ENCODE results near the gene GPR34. TPM values are rescaled to one million over a fixed set of nuclear protein-coding genes. Genes with fewer than 3 reads are reported as not detected.
A peak's percentile ranks its signal among the peaks of the same experiment; 100 is the strongest.

GPR34 gene
- total and polyA plus RNA-seq, 11 donors = 1.3 to 18.4 (median 3.6) TPM

DNA sequence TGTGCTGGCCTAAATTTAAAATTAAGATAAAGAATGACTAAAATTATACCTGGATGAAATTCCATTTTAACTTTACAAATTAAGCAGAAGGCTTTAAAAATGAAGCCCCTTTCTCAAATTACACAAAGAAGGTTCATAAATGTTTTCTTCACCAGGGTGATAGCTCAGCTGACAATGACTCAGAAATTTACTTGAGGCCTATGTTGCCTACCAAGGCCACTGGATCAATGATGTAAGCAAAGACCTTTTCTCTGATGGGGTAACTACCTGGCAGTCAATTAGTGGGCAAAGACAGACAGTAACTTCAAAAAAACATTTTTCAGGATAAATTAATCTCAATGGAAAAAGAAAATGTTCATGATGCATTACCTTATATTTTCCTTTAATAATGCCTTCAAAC is 23.9 kb upstream of the GPR34 start:
- ATAC-seq = no peak
- intact Hi-C loops (cut with DNase I) = no loop called here

DNA sequence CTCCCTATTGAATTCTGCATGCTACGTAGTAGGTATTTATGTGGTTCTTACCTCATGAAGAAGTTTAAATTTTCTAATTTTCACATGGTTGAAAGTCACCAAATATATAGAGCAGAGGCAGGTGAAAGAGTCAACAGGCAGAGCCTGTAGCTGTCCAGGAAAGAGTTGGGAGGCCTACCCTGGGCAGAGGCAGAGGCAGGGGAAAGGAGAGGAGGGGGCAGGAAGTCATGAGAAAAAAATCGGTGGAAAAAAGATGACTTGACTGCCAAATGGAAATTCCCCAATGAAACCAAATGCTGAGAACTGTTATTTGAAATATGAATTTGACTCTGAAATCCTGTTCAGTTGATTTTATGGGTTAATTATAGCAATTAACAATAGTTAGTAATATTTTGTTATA is 23.1 kb upstream of the GPR34 start:
- DNase-seq (no peak), ATAC-seq (no peak)
- H3K27me3 ChIP-seq = no peaks in the 10 kb centered on the region
- no peak overlapping the region for H3K4me3 ChIP-seq
- peak overlapping the region in 1 of 12 donors; percentile 38 for H3K27ac ChIP-seq
- intact Hi-C loops (cut with DNase I) = no loop called here
- WGBS, 4 donors = 55 to 68% (median 63%) methylated on average over 2 of the region's 2 CpGs
- H3K4me1 ChIP-seq = peaks cover 0 to 26% (median 8%) of the 10 kb centered on the region in 12 donors
- H3K36me3 ChIP-seq = peaks cover 0 to 3% (median 0%) of the 10 kb centered on the region in 9 donors
- TF ChIP-seq POLR2A (IDR thresholded peaks at IDR 0.05) = no peak
- TF ChIP-seq CTCF (IDR thresholded peaks at IDR 0.05) = no peak
- H3K9me3 ChIP-seq = no peaks in the 10 kb centered on the region

More for the DNA sequence above, 23.9 kb upstream of the GPR34 start:
- H3K36me3 ChIP-seq = peaks cover 0 to 7% (median 0%) of the 10 kb centered on the region in 9 donors
- H3K27ac ChIP-seq = no peak overlapping the region
- H3K27me3 ChIP-seq = no peaks in the 10 kb centered on the region
- H3K4me3 ChIP-seq = no peak overlapping the region
- H3K4me1 ChIP-seq = peaks cover 0 to 26% (median 8%) of the 10 kb centered on the region in 12 donors
- TF ChIP-seq CTCF (IDR thresholded peaks at IDR 0.05) = no peak
- TF ChIP-seq POLR2A (IDR thresholded peaks at IDR 0.05) = no peak
- no peaks in the 10 kb centered on the region for H3K9me3 ChIP-seq
- no peak for DNase-seq

DNA sequence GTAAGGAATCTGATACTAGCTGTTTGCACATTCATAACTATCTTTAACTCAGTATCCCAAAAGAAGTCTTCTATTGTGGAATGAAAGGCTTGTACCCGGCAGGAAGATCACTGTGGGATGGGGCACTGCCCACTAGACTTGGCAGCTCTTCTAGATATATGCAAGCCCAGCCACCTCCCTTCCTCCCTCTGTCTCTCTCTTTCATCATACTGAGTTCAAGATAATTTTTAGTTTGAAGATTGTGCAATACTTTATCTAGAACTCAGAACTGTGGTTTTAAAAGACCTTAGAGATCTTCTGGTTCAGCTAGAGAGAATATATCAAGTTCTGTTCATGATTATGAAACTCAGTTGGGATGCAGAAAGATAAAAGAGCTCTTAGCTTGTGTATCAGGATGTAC is 22.5 kb upstream of the GPR34 start:
- Histone ChIP-seq H3K4me1 (peaks cover 0 to 26% (median 8%) of the 10 kb centered on the region in 12 donors), H3K9me3 (no peaks in the 10 kb centered on the region), H3K4me3 (no peak overlapping the region), H3K27ac (peak overlapping the region in 2 of 12 donors; percentile 19 to 38), H3K36me3 (peaks cover 0 to 3% (median 0%) of the 10 kb centered on the region in 9 donors), H3K27me3 (no peaks in the 10 kb centered on the region)
- no peak for TF ChIP-seq CTCF (IDR thresholded peaks at IDR 0.05)
- no peak for TF ChIP-seq POLR2A (IDR thresholded peaks at IDR 0.05)
- 26 to 38% (median 33%) methylated on average over 1 of the region's 1 CpG for WGBS, 4 donors
- ATAC-seq = peak in 2 of 4 donors; percentile 39 to 63
- no peak for DNase-seq
- intact Hi-C loops (cut with DNase I) = no loop called here

DNA sequence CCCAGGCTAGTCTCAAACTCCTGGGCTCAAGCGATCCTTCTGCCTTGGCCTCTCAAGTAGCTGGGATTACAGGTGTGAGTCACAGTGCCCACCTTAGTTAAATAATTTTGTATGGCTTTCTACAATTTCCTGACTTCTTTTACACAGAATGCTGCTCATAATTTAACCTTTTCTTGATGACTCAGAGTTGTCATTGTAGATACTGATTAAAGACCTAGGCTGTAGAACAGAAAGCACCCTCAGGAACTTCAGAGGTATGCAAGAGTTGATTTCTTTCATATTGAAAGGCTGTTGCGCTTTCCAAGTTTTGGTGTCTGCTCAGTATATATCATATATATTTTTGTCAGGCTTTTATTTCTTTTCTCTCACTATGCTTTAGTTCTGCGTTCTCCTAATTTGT is 21.1 kb upstream of the GPR34 start:
- DNase-seq (no peak), ATAC-seq (no peak)
- Histone ChIP-seq H3K4me3 (no peak overlapping the region), H3K27ac (no peak overlapping the region), H3K4me1 (peaks cover 0 to 26% (median 8%) of the 10 kb centered on the region in 12 donors), H3K27me3 (no peaks in the 10 kb centered on the region), H3K9me3 (no peaks in the 10 kb centered on the region), H3K36me3 (peaks cover 0 to 3% (median 0%) of the 10 kb centered on the region in 9 donors)
- 85 to 99% (median 96%) methylated on average over 3 of the region's 3 CpGs for WGBS, 4 donors
- TF ChIP-seq CTCF (IDR thresholded peaks at IDR 0.05) (no peak), POLR2A (IDR thresholded peaks at IDR 0.05) (no peak)
- intact Hi-C loops (cut with DNase I) = no loop called here

Data from heart left ventricle (tissue), 16 donors.